ENCODE results near the gene GRIK1.

The GRIK1 gene

DNA sequence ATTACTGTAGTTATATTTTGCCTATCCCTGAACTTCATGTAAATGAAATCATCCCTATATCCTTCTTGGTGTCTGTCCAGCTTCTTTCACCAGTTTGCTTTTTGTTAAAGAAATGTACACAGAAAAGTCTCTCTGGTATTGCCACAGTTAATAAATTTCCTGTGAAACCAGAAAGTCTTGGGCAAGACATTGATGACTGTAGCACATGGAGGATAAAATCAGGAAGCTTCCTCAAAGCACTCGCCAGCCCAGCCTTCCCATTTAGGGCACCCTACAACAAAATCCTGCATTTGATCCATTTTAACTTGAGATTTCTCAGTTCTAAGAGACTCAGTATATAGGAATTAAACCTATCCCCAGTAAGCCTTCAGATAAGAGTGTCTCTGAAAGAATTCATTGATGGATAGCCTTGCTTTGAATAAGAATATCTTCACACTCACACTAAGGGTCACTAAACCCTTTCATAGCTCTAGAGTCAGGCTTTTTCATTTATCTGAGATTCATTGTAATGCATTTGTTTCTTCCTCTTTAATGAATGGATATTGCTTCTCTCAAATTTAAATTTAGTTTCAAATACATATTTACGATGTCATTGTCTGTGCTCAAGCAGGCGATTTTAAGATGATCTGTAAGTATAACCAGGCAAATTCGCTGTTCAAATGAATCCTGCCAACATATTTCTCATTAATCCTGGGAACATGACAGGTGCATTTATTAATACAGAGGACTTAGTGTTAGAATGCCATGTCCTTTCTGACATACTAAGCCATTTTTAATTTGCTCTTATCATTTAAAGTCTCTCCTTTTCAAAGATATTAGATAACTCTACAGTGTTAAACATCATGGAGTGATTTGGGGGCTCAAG is 153.1 kb downstream of the GRIK1 start:
- no peak for DNase-seq (ENCODE audit: low read depth)

DNA sequence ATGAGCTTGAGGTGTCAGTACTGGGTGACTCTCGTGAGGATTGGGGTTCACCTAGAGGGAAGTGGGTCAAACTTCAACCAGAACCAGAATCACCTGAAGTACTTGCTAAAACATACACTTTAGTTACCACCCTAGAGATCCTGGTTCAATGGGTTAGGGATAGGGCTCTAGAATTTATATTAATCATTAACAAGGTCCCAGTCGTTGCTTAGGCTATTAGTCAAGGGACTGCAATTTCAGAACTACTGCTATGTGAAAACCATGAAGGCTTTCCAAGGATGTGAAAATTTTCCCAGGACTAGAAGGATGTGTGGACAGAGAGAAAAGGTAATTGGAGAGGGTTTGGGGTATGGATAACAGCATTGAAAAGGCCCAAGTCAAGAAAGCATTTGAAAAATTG is 162.6 kb downstream of the GRIK1 start:
- DNase-seq (ENCODE audit: low read depth) = no peak

- DNase-seq (ENCODE audit: low read depth) = no peak
Observed at GRCh38 chr21:29775462-29775861, 164.3 kb downstream of the GRIK1 start.

DNA sequence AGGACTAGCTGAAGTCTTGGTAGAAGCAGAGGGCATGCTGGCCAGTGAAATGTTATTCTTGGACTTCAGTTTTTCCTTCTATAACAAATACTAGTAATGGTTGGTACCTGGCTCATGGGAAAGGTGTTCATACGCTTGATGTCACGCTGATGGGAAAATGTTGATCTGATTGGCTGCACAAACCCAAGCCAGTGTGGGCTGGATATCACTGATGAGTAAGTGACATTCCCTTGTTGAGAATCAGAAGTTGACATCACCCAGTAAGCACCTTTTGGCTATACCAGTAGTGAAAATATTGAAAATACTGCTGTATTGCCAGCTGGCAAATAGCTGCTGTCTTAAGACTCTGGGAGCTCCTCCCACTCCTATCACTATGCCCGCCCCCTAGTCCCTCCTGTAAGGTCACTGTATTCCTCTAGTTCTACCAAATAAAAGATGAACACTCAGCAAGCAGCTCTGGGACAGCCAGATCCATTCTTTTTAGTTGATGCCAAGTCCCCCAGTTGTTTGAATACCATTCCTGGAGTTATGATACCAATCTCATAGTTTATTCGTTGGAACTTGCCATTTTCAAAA is 168.2 kb downstream of the GRIK1 start:
- no peak for DNase-seq (ENCODE audit: low read depth)

- DNase-seq (ENCODE audit: low read depth) = no peak
Observed at GRCh38 chr21:29763674-29764073, 176.1 kb downstream of the GRIK1 start.

GRCh38 chr21:29762570-29763082 is 177.2 kb downstream of the GRIK1 start:
- no peak for DNase-seq (ENCODE audit: low read depth)

- no peak for DNase-seq (ENCODE audit: low read depth)
Observed at GRCh38 chr21:29753216-29753615, 186.6 kb downstream of the GRIK1 start.

DNA sequence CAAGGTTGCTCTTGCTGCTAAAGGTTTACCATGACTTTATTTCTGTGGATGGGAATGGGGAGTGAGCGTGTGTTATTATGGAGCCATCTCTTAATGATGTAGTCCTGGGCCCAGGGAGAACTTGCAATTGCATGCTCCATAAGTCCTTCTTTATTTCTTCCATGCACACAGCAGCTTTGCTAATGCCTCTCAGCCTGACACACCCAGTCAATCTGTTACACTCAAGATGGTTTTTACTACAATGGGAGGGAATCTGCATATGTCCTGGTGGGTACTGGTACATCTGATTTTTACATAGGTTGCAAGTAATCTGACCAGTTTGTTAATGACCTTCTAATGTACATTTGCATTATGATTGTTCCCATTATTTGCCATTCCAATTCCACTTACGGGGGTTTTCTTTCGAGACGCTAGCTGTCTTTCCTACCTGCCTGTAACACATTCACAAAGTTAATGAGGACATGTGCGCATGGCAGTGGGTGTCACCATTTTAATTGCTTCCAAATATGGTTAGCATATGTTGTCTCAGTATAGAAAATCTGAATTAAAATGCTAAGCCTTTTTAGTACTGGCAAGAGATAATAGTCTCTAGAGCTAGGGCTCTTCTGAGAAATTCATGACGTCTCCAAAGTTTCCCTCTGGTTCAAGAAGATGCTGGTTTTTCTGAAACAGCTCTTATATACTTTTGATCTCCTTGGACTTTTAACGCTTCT is 188.2 kb downstream of the GRIK1 start:
- DNase-seq (ENCODE audit: low read depth) = no peak

- no peak for DNase-seq (ENCODE audit: low read depth)
Observed at GRCh38 chr21:29749957-29750356, 189.8 kb downstream of the GRIK1 start.

DNA sequence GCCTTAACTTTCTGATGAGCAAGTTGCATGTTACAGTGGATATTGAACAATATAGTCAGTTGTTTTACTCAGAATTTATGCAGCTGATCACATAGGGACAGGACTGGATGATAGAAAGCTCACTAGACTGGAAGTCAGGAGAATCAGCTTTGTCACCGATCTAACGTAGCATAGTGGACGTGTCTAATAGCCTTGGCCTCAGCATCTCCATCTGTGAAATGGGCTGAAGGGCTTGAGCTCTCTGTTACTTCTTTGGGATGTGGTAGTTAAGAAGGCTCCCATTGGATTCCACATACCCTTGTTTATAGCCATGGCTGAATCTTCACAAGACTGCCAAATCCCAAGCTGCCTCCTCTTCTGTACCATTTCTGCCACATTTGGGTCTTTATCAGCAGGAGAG is 190.6 kb downstream of the GRIK1 start:
- no peak for DNase-seq (ENCODE audit: low read depth)

- DNase-seq (ENCODE audit: low read depth) = no peak
Observed at GRCh38 chr21:29748391-29749167, 191.2 kb downstream of the GRIK1 start.

DNA sequence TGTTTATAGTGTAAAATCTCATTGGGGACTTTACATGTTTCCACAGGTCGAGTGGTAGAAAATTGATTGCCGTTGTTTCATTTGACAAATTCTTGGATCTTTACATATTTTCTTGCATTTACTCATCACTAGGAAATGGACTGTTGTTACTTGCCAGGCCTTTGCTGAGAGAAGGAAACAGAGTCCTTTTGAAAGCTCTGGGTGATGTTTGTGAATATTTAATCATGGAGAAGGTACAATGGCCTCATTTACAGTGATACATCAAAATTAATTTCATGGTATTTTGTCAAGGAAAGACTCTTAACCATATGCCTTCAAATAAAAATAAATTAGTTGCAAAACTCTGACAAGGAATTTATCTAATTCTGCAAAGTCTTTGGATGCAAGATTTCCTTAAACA is 198.0 kb downstream of the GRIK1 start:
- no peak for DNase-seq (ENCODE audit: low read depth)

DNA sequence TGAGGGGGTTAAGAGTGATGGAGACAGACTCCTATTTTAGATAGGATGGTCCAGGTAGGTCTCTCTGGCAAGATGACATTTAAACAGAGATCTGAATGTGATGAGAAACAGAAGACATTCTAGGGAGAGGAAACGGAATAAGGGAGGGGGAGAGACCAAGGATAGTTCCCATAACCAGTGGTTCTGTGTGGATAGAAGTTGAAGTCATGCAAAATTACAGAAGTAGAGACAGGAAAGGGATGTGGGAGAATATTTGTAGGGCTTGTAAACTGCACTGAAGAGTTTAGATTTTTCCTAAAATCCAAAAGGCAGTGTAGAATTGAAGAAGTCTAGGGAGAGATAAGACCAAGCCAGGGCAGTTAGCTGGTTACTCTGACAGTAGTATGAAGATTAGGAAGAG is 200.6 kb downstream of the GRIK1 start:
- DNase-seq (ENCODE audit: low read depth) = no peak

- no peak for DNase-seq (ENCODE audit: low read depth)
Observed at GRCh38 chr21:29738730-29739129, 201.1 kb downstream of the GRIK1 start.

DNA sequence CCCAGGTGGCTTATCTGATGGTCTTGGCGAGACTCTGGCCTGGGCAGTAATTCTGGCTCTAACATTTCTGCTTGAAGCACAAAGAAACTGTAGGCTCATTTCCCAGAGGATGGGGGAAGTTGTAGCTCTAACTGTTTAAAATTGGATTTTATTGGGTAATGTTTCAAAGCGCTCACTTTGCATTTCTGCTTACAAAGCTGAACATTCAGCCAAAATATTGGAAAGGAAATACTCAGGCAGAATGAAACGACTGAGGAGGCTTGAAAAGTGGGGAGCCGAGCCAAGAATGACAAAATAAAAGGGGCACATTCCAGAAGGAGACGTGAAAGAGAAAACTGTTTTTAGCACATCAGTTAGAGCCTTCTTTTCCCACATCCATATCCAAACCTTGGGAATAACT is 202.6 kb downstream of the GRIK1 start:
- no peak for DNase-seq (ENCODE audit: low read depth)

- DNase-seq (ENCODE audit: low read depth) = no peak
Observed at GRCh38 chr21:29730281-29730680, 209.5 kb downstream of the GRIK1 start.

- no peak for DNase-seq (ENCODE audit: low read depth)
Observed at GRCh38 chr21:29726044-29726443, 213.8 kb downstream of the GRIK1 start.

DNA sequence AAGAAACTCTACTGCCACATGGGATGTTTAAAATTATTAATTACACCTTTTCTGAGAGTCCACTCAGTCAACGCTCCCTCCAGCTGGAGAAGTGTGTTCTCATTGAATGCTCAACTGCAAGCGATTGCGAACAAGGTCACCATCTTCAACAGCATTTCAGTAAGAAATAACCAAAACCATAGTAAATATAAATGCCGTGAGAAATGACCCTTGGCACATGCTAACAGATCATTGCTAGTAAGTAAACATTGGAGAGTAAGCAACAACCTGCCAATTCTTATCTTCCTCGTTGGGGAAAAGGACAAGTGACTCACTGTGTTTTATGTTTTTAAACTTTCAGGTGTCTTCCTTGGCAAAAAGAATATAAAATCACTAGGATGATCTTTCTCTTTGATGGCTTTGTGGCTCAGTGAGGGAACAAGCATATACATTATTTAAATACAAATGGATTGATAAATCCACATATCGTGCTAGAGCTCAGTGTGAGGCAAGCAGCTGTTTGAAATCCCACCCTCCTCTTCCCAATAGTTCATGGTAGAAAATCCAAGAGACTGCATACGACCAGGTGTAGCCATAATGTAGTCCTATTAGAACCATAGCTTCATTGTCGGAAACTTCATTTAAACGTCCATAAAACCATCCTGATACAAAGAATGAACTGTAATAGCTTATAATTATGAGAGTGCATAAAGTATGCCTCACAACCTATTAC is 214.6 kb downstream of the GRIK1 start:
- no peak for DNase-seq (ENCODE audit: low read depth)

DNA sequence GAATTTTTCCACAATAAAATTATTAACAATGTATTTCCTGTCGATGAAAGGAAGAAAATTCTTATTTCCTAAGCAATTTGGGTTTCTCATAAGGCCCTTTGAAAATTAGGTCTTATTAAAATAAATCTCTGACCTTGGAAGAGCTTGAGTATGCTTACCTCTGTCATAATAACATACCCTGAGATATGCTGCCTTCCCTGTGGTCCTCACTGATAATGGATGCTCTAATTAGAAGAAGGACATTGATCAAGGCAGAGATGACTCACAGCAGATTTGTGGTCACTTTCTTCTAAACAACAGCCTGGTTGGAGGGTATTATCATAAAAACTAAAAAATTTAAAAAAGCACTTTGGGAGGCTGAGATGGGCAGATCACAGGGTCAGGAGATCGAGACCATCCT is 217.8 kb downstream of the GRIK1 start:
- no peak for DNase-seq (ENCODE audit: low read depth)

DNA sequence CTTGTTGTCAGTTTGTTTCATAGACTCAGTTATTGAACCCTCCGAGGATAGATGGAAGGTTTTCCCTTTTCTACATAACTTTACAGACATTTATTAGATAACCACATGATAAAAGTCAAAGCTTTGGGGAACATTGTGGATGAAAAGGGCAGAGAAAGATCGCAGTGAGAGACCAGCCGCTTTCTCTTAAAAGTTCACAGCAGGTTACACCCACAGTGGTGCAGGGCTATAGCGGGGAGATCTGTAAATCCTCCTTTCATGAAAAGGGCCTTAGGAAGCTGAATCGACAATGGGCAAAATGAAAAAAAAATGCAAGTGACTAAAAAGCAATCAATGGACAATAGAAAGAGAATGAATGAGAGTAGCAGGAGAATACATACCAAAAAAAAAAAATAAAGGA is 218.6 kb downstream of the GRIK1 start:
- no peak for DNase-seq (ENCODE audit: low read depth)

DNA sequence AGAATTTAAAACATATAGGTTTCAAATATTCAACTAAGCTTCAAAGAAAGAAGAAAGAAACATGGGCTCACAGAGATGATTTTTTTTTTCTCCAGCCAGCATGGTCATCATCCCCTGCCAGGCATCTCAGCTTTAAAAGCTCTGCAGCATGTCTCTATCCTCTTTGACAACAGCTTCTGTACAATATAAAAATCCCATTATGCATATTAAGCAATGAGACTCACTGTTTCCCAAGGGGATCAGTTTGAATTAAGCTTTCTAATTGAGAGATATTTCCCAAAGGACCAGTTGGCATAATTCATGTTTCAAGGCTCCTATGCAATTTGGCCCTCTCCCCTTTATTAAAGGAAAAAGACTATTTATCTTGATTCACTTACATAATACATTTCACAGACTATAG is 220.3 kb downstream of the GRIK1 start:
- DNase-seq (ENCODE audit: low read depth) = no peak

Data from GM04503 (cell line).